Measurements from ENCODE around the gene NXPE3. TPM values are rescaled to one million over a fixed set of nuclear protein-coding genes. Genes with fewer than 3 reads are reported as not detected.

NXPE3 gene
- total RNA-seq, 1 experiment from 2014 or later = 12.8 TPM

DNA sequence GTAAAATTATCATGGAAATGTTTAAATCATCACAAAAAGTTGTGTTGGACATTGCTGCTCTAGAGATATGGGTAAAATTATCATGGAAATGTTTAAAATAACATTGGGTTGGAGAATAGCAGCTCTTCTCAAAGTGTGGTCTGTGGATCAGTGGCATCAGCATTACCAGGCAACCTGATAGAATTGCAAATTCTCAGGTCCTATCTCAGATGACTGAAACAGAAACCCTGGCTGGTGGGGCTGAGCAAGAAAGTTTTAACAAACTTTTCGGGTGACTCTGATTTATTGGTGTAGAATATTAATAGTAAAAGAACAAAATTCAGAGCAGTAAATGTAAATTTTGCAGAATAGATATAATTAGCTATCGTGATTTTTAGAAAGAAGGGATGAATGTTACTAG, 28.9 kb downstream of the NXPE3 start:
- Histone ChIP-seq H3K4me3 (no peak overlapping the region), H3K27ac (no peak overlapping the region), H3K4me2 (no peak overlapping the region), H3K9me3 (ENCODE audit: insufficient read depth, low read depth) (no peaks in the 10 kb centered on the region), H3K27me3 (ENCODE audit: insufficient read depth, low read depth) (no peaks in the 10 kb centered on the region), H2AFZ (no peak overlapping the region), H3K36me3 (ENCODE audit: low read depth) (no peaks in the 10 kb centered on the region), H3F3A (ENCODE audit: insufficient read depth, low read depth) (no peaks in the 10 kb centered on the region), H3K9me2 (ENCODE audit: insufficient read depth) (no peaks in the 10 kb centered on the region), H3K79me2 (ENCODE audit: low read depth) (no peaks in the 10 kb centered on the region), H3K4me1 (replicated peaks; ENCODE audit: insufficient read depth) (peaks cover 10% of the 10 kb centered on the region), H4K20me1 (ENCODE audit: insufficient read depth) (no peaks in the 10 kb centered on the region)
- BruUV-seq (replicated peaks) = no TSS peak
- intact Hi-C loops (cut with micrococcal nuclease; ENCODE audit: unreplicated experiment) = no loop called here
- ChIA-PET CTCF (no interaction called here), POLR2A (ENCODE audit: unreplicated experiment) (no interaction called here)
- TF ChIP-seq EZH2 (IDR thresholded peaks at IDR 0.05; ENCODE audit: low read depth) = no peak
- TF ChIP-seq, protein P1, sequence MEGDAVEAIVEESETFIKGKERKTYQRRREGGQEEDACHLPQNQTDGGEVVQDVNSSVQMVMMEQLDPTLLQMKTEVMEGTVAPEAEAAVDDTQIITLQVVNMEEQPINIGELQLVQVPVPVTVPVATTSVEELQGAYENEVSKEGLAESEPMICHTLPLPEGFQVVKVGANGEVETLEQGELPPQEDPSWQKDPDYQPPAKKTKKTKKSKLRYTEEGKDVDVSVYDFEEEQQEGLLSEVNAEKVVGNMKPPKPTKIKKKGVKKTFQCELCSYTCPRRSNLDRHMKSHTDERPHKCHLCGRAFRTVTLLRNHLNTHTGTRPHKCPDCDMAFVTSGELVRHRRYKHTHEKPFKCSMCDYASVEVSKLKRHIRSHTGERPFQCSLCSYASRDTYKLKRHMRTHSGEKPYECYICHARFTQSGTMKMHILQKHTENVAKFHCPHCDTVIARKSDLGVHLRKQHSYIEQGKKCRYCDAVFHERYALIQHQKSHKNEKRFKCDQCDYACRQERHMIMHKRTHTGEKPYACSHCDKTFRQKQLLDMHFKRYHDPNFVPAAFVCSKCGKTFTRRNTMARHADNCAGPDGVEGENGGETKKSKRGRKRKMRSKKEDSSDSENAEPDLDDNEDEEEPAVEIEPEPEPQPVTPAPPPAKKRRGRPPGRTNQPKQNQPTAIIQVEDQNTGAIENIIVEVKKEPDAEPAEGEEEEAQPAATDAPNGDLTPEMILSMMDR (conservative IDR thresholded peaks at IDR 0.05) = no peak
- DNase-seq = no peak

DNA sequence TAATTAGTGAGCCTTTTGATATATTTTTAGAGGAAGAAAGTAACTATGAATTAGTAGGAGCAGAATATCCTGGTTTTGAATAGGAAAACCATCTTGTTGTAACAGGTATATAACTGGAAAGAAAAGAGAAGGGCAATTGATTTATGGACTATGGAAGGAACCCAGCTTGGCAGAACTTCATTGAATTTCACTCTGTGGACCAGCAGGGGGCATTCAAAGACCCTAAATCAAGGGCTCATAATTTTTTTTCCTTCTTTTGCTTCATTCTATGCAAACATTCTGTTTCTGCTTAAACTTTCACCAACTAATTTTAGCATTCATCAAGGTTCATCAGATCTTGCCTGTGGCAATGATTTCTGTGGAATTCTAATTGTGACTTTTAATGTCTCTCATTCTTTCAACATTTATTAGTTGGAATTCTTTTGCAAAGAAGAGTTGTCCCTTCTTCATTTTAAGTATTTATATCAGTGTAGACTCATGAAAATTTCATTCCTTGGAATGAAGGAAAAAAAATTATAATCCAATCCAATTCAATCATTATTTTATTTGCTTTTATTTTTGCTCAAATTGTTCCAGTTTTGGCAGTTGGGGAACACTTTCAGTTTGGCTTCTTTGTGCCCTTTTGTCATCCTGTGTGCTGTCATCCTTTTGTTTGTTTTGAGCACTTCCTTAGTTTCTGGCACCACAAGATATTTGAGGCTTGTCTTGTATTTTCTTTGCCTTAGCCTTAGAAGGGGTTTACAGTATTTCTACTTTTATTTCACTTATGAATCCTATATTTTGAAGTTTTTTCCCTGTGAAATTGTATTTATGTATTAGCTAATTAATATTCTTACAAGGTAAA, 30.4 kb downstream of the NXPE3 start:
- TF ChIP-seq, protein P1 (conservative IDR thresholded peaks at IDR 0.05) = peak; percentile 94
- TF ChIP-seq EZH2 (IDR thresholded peaks at IDR 0.05; ENCODE audit: low read depth) = no peak
- Histone ChIP-seq H2AFZ (no peak overlapping the region), H3K9me2 (ENCODE audit: insufficient read depth) (no peaks in the 10 kb centered on the region), H3F3A (ENCODE audit: insufficient read depth, low read depth) (no peaks in the 10 kb centered on the region), H3K79me2 (ENCODE audit: low read depth) (no peaks in the 10 kb centered on the region), H3K9me3 (ENCODE audit: insufficient read depth, low read depth) (no peaks in the 10 kb centered on the region), H3K36me3 (ENCODE audit: low read depth) (no peaks in the 10 kb centered on the region), H3K4me3 (no peak overlapping the region), H3K4me1 (replicated peaks; ENCODE audit: insufficient read depth) (peaks cover 10% of the 10 kb centered on the region), H3K27ac (no peak overlapping the region), H3K4me2 (peak overlapping the region; percentile 17; the same call in 1 of the 2 replicates), H4K20me1 (ENCODE audit: insufficient read depth) (no peaks in the 10 kb centered on the region), H3K27me3 (ENCODE audit: insufficient read depth, low read depth) (no peaks in the 10 kb centered on the region)
- POLR2A ChIA-PET (ENCODE audit: unreplicated experiment) = interaction anchor here (0.5 kb wide), 1 partner anchor 49 kb away, joined by 8 read pairs; no protein-coding TSS in a partner anchor
- BruUV-seq (replicated peaks) = no TSS peak
- intact Hi-C loops (cut with micrococcal nuclease; ENCODE audit: unreplicated experiment) = loop anchor here (1.0 to 5.0 kb wide), 4 partner anchors 133 to 727 kb away; no protein-coding TSS in a partner anchor
- peak in 1 of 2 experiments; percentile 28 for DNase-seq
- CTCF ChIA-PET = interaction anchor here (0.6 to 2.1 kb wide), 3 partner anchors 416 to 727 kb away, joined by 5 to 14 read pairs (median 5); no protein-coding TSS in a partner anchor

DNA sequence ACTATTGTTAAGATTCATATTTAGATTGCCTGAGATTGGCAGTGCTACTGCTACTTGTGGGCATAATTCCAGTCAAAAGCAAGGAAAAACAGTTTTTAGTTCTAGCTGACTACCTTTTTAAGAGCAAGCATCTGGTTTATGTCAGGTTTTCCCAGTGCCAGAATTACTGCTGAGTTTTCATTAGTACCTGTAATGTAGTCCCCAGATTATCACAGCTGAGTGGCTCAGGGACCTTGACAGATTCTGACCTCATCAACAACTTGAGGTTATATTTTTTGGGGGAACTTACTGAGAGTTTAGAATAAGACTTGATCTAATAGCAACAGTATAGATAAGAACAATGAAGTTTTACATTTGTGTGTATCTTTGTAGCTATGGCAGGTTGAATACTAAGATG, 31.0 kb downstream of the NXPE3 start:
- POLR2A ChIA-PET (ENCODE audit: unreplicated experiment) = interaction anchor here (0.5 kb wide), 1 partner anchor 48 kb away, joined by 8 read pairs; no protein-coding TSS in a partner anchor
- H3K79me2 ChIP-seq (ENCODE audit: low read depth) = no peaks in the 10 kb centered on the region
- no peaks in the 10 kb centered on the region for H3K9me2 ChIP-seq (ENCODE audit: insufficient read depth)
- H3K4me2 ChIP-seq = no peak overlapping the region
- intact Hi-C loops (cut with micrococcal nuclease; ENCODE audit: unreplicated experiment) = loop anchor here (5.0 kb wide), 2 partner anchors 132 to 267 kb away; no protein-coding TSS in a partner anchor
- no peak overlapping the region for H3K4me3 ChIP-seq
- no peak overlapping the region for H3K27ac ChIP-seq
- H3K9me3 ChIP-seq (ENCODE audit: insufficient read depth, low read depth) = no peaks in the 10 kb centered on the region
- CTCF ChIA-PET = interaction anchor here (1.5 to 2.1 kb wide), 2 partner anchors 415 to 726 kb away, joined by 5 to 14 read pairs; no protein-coding TSS in a partner anchor
- no peaks in the 10 kb centered on the region for H4K20me1 ChIP-seq (ENCODE audit: insufficient read depth)
- H3K27me3 ChIP-seq (ENCODE audit: insufficient read depth, low read depth) = no peaks in the 10 kb centered on the region
- H3K36me3 ChIP-seq (ENCODE audit: low read depth) = no peaks in the 10 kb centered on the region
- TF ChIP-seq EZH2 (IDR thresholded peaks at IDR 0.05; ENCODE audit: low read depth) = no peak
- TF ChIP-seq, protein P1 (conservative IDR thresholded peaks at IDR 0.05) = no peak
- no TSS peak for BruUV-seq (replicated peaks)
- H3K4me1 ChIP-seq (replicated peaks; ENCODE audit: insufficient read depth) = peaks cover 10% of the 10 kb centered on the region
- DNase-seq = no peak
- no peak overlapping the region for H2AFZ ChIP-seq
- H3F3A ChIP-seq (ENCODE audit: insufficient read depth, low read depth) = no peaks in the 10 kb centered on the region
